Spinal cord (tissue), 10 donors: ENCODE measurements around the gene BCL2L14. TPM values are rescaled to one million over a fixed set of nuclear protein-coding genes. Genes with fewer than 3 reads are reported as not detected.
A peak's percentile ranks its signal among the peaks of the same experiment; 100 is the strongest.
"Not testable (repeated sequence)": the region's sequence is repeated elsewhere in the genome, so short reads cannot be mapped to it uniquely, and the experiment has no call there.

ENCODE experiments used
- DNase-seq, 6 donors: peaks; one replicate each; pipeline versions ENCODE4 v3.0.0 to v3.0.0-alpha.2; 2013 to 2015; ENCODE audit warnings: low spot score in 6 of 6, low read depth in 4 of 6
- H3K27ac ChIP-seq: one replicate; pipeline ENCODE4 v1.5.1; 2013; ENCODE audit warnings: low read depth, low read length, control low read depth
- H3K27me3 ChIP-seq: one replicate; pipeline ENCODE4 v1.6.1; 2013; ENCODE audit warnings: low read length; ENCODE audit not compliant: control insufficient read depth, insufficient read depth
- H3K36me3 ChIP-seq: one replicate; pipeline ENCODE4 v1.6.1; 2013; ENCODE audit warnings: low read length; ENCODE audit not compliant: control insufficient read depth, insufficient read depth
- H3K4me1 ChIP-seq: one replicate; pipeline ENCODE4 v1.6.1; 2013; ENCODE audit warnings: low read length; ENCODE audit not compliant: control insufficient read depth, insufficient read depth
- H3K4me3 ChIP-seq: one replicate; pipeline ENCODE4 v1.5.1; 2013; ENCODE audit warnings: low read depth, low read length, control low read depth
- H3K9me3 ChIP-seq: one replicate; pipeline ENCODE4 v1.6.1; 2013; ENCODE audit warnings: low read length; ENCODE audit not compliant: control insufficient read depth, insufficient read depth
- WGBS: methylation state at CpG from one replicate; pipeline ENCODE4 v1.1.5; 2013; ENCODE audit warnings: missing lambda C conversion rate; ENCODE audit not compliant: insufficient coverage; 5-methylcytosine and 5-hydroxymethylcytosine counted together
- polyA plus RNA-seq, 2 donors: library from polyadenylated mRNA; unstranded; fragments of 120-200 nt; gene quantifications; one replicate each; pipeline ENCODE4 v1.2.1, GENCODE V29; 2013; ENCODE audit not compliant: insufficient read length in 2 of 2
- total RNA-seq, 2 donors: library from RNA; depleted of rRNA in 1 of 2; stranded (reverse); fragments of 120-200 nt in 1 of 2; fragments of >200 nt in 1 of 2; gene quantifications; one replicate each; pipeline versions ENCODE4 v1.2.3 to v1.2.4, GENCODE V29; 2013 to 2014
- donor health status: healthy.

BCL2L14 gene
- total and polyA plus RNA-seq, 4 donors = 0.25 to 1.0 TPM; not detected in 2

DNA sequence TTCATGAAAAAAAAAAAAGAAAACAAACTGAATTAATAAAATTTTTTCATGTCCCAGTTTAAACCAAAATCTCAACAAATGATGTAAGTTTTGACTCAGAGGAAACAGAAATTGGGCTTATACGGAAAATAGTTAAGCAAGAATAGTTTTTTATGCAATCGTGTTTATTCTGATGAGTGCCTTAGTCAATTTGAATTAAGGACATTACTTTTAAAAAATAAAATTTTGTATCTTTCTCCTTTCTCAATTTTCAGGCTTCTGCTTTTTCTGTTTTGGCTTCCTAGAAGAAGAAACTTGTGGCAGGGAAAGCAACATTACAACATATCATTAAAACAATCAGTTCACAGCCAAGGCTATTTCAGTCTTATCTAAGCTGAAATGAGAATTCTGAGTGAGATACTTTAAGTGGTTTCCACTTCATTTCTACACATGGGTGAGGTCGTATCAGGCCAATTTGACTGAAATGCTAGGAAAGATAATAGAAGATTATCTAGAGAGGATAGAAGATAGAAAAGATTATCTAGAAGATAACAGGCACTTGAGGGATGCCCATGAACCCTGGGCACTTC lies 52.4 kb downstream of the BCL2L14 start:
- no peak overlapping the region for H3K27ac ChIP-seq
- H3K4me1 ChIP-seq = no peaks in the 10 kb centered on the region
- peaks cover 8% of the 10 kb centered on the region for H3K36me3 ChIP-seq
- H3K4me3 ChIP-seq = no peak overlapping the region
- no CpG with 5 or more reads among the region's 3 CpGs for WGBS
- no peaks in the 10 kb centered on the region for H3K27me3 ChIP-seq
- DNase-seq = peak in 1 of 6 donors; percentile 41
- H3K9me3 ChIP-seq = no peaks in the 10 kb centered on the region

GRCh38 chr12:12126551-12126950 lies 55.8 kb downstream of the BCL2L14 start:
- Histone ChIP-seq H3K9me3 (no peaks in the 10 kb centered on the region), H3K4me3 (no peak overlapping the region), H3K27me3 (no peaks in the 10 kb centered on the region), H3K27ac (no peak overlapping the region), H3K36me3 (peaks cover 15% of the 10 kb centered on the region), H3K4me1 (no peaks in the 10 kb centered on the region)
- DNase-seq = no peak
- 80% methylated on average over 1 of the region's 4 CpGs for WGBS

DNA sequence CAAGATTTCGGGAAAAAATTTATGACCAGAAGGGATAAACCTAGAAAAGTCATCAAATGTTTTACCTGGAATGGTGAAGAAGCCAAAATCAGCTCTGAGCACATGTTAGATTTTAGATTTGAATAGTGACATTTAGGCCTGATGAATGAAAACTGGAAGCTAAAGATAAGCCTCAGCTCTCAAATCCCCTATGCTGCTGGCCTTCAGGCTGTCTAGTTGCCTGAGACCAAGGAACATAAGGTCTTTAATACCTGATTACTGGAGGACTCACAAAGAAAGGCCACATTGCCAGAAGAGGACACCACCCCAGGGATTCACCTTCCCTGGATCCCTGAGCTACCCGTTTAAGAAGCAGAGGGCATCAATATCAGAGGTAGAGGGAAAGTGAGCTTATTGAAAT lies 56.6 kb downstream of the BCL2L14 start:
- no CpG with 5 or more reads among the region's 2 CpGs for WGBS
- no peaks in the 10 kb centered on the region for H3K4me1 ChIP-seq
- DNase-seq = no peak
- H3K4me3 ChIP-seq = no peak overlapping the region
- no peaks in the 10 kb centered on the region for H3K27me3 ChIP-seq
- H3K9me3 ChIP-seq = no peaks in the 10 kb centered on the region
- H3K36me3 ChIP-seq = peaks cover 15% of the 10 kb centered on the region
- no peak overlapping the region for H3K27ac ChIP-seq

GRCh38 chr12:12128670-12129069 lies 57.9 kb downstream of the BCL2L14 start:
- no peak for DNase-seq
- Histone ChIP-seq H3K4me3 (no peak overlapping the region), H3K4me1 (no peaks in the 10 kb centered on the region), H3K9me3 (no peaks in the 10 kb centered on the region), H3K27me3 (no peaks in the 10 kb centered on the region), H3K27ac (no peak overlapping the region), H3K36me3 (peaks cover 15% of the 10 kb centered on the region)
- no CpG with 5 or more reads among the region's 4 CpGs for WGBS

DNA sequence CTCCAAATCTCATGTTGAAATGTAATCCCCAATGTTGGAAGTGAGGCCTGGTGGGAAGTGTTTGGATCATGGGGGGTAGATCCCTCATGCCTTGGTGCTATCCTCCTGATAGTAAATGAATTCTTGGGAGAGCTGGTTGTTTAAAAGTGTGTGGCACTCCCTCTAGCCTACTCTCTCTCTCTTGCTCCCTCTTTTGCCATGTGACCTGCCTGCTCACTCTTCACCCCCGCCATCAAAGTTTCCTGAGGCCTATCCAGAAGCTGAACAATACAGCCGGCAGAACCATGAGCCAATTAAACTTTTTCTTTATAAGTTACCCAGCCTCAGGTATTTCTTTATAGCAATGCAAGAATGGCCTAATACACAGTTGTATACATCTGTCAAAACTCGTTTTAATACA lies 62.5 kb downstream of the BCL2L14 start:
- no peak for DNase-seq
- peaks cover 13% of the 10 kb centered on the region for H3K36me3 ChIP-seq
- no peaks in the 10 kb centered on the region for H3K9me3 ChIP-seq
- 45% methylated on average over 2 of the region's 3 CpGs for WGBS
- no peaks in the 10 kb centered on the region for H3K4me1 ChIP-seq
- H3K4me3 ChIP-seq = no peak overlapping the region
- H3K27ac ChIP-seq = no peak overlapping the region
- no peaks in the 10 kb centered on the region for H3K27me3 ChIP-seq

GRCh38 chr12:12133785-12134184 lies 63.0 kb downstream of the BCL2L14 start:
- Histone ChIP-seq H3K9me3 (no peaks in the 10 kb centered on the region), H3K27ac (no peak overlapping the region), H3K4me1 (no peaks in the 10 kb centered on the region), H3K36me3 (peaks cover 13% of the 10 kb centered on the region), H3K27me3 (no peaks in the 10 kb centered on the region), H3K4me3 (no peak overlapping the region)
- DNase-seq = no peak
- WGBS = no CpG with 5 or more reads among the region's 5 CpGs

- Histone ChIP-seq H3K9me3 (no peaks in the 10 kb centered on the region), H3K27me3 (no peaks in the 10 kb centered on the region), H3K27ac (no peak overlapping the region), H3K36me3 (peaks cover 9% of the 10 kb centered on the region), H3K4me3 (no peak overlapping the region), H3K4me1 (no peaks in the 10 kb centered on the region)
- WGBS = 100% methylated on average over 2 of the region's 3 CpGs
- DNase-seq = no peak
These were observed 67.7 kb downstream of the BCL2L14 start for GRCh38 chr12:12138203-12139154.

GRCh38 chr12:12141000-12141399 lies 70.3 kb downstream of the BCL2L14 start:
- no peaks in the 10 kb centered on the region for H3K4me1 ChIP-seq
- no peak overlapping the region for H3K27ac ChIP-seq
- H3K4me3 ChIP-seq = no peak overlapping the region
- DNase-seq = no peak
- H3K36me3 ChIP-seq = peaks cover 7% of the 10 kb centered on the region
- H3K9me3 ChIP-seq = no peaks in the 10 kb centered on the region
- H3K27me3 ChIP-seq = no peaks in the 10 kb centered on the region

DNA sequence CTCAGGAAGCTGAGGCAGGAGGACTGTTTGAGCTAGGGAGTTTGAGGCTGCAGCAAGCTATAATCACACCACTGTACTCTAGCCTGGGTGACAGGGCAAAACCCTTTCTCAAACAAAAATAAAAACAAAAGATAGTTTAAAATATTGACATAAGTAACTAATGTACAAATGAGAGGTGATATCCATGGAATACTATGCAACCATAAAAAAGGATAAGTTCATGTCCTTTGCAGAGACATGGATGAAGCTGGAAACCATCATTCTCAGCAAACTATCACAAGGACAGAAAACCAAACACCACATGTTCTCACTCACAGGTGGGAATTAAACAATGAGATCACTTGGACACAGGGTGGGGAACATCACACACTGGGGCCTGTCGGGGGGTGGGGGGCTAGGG lies 73.8 kb downstream of the BCL2L14 start:
- WGBS = no CpG with 5 or more reads among the region's 1 CpG
- H3K36me3 ChIP-seq = peaks cover 16% of the 10 kb centered on the region
- not testable (repeated sequence) for H3K4me3 ChIP-seq, H3K9me3 ChIP-seq, H3K4me1 ChIP-seq, H3K27me3 ChIP-seq, H3K27ac ChIP-seq, DNase-seq

- DNase-seq = no peak
- WGBS = no CpG with 5 or more reads among the region's 6 CpGs
- H3K4me1 ChIP-seq = no peaks in the 10 kb centered on the region
- H3K4me3 ChIP-seq = no peak overlapping the region
- H3K36me3 ChIP-seq = peaks cover 13% of the 10 kb centered on the region
- H3K9me3 ChIP-seq = no peaks in the 10 kb centered on the region
- no peaks in the 10 kb centered on the region for H3K27me3 ChIP-seq
- H3K27ac ChIP-seq = no peak overlapping the region
These were observed 76.4 kb downstream of the BCL2L14 start for GRCh38 chr12:12147111-12147510.
